ENCODE data around the gene SLC4A8. TPM values are rescaled to one million over a fixed set of nuclear protein-coding genes. Genes with fewer than 3 reads are reported as not detected.

SLC4A8 gene
- polyA plus RNA-seq, 2 of the 4 experiments (the other 2 are of a cell fraction): 1.1 to 2.3 TPM

GRCh38 chr12:51392556-51393237 is 31.9 kb upstream of the SLC4A8 start:
- FAIRE-seq (no peak), DNase-seq (ENCODE audit: low read depth in 1 of 2, low spot score in 1 of 2) (no peak), ATAC-seq (no peak)
- ChIA-PET CTCF (interaction anchor here (0.7 to 2.7 kb wide), 6 partner anchors 16 to 428 kb away, joined by 3 to 19 read pairs (median 5); no protein-coding TSS in a partner anchor), POLR2A (no interaction called here)
- 95% methylated on average over 21 of the region's 22 CpGs for WGBS (ENCODE audit: missing lambda C conversion rate)
- H3K9me3 ChIP-seq: no peaks in the 10 kb centered on the region
- no peak overlapping the region for H3K4me2 ChIP-seq
- no peak overlapping the region for H3K4me3 ChIP-seq
- H3K4me1 ChIP-seq: peaks cover 14% of the 10 kb centered on the region
- TF ChIP-seq HOXB13 (CRISPR knock-in tag; IDR thresholded peaks at IDR 0.05; ENCODE audit: low read depth): no peak
- TF ChIP-seq ZNF302 (CRISPR knock-in tag; IDR thresholded peaks at IDR 0.05): no peak
- TF ChIP-seq ELK1 (IDR thresholded peaks at IDR 0.05; ENCODE audit: low read depth, low read length): no peak
- no peak for TF ChIP-seq HDAC2 (IDR thresholded peaks at IDR 0.05)
- no peak for TF ChIP-seq CTCF (IDR thresholded peaks at IDR 0.05)
- TF ChIP-seq BHLHE40 (IDR thresholded peaks at IDR 0.05; ENCODE audit: low read depth, low read length): no peak
- no peak for TF ChIP-seq PBX3 (IDR thresholded peaks at IDR 0.05)
- no peak for TF ChIP-seq ATOH8 (CRISPR knock-in tag; IDR thresholded peaks at IDR 0.05; ENCODE audit: low read depth)
- no peak for TF ChIP-seq MAFK (IDR thresholded peaks at IDR 0.05; ENCODE audit: partially characterized antibody)
- no peak for TF ChIP-seq JUN (IDR thresholded peaks at IDR 0.05)
- TF ChIP-seq POLR2AphosphoS2 (conservative IDR thresholded peaks at IDR 0.05; ENCODE audit: low read length): no peak
- no peak for TF ChIP-seq KDM5A (IDR thresholded peaks at IDR 0.05)
- TF ChIP-seq CHD2 (IDR thresholded peaks at IDR 0.05; ENCODE audit: low read length, partially characterized antibody): no peak
- no peak for TF ChIP-seq NR3C1 (IDR thresholded peaks at IDR 0.05)
- H3K27ac ChIP-seq: no peak overlapping the region

GRCh38 chr12:51393676-51394545 is 30.7 kb upstream of the SLC4A8 start:
- no peak for TF ChIP-seq KDM1A (IDR thresholded peaks at IDR 0.05; ENCODE audit: low read depth)
- no peak for TF ChIP-seq EHF (CRISPR knock-in tag; IDR thresholded peaks at IDR 0.05)
- no peak for TF ChIP-seq HOXA7 (CRISPR knock-in tag; IDR thresholded peaks at IDR 0.05)
- TF ChIP-seq JUNB (IDR thresholded peaks at IDR 0.05): no peak
- TF ChIP-seq ESRRA (IDR thresholded peaks at IDR 0.05; ENCODE audit: borderline replicate concordance, low read length): no peak
- no peak for TF ChIP-seq RCOR1 (IDR thresholded peaks at IDR 0.05; ENCODE audit: low read depth, low read length)
- TF ChIP-seq NR3C1 (IDR thresholded peaks at IDR 0.05): no peak
- TF ChIP-seq RNF2 (IDR thresholded peaks at IDR 0.05; ENCODE audit: borderline replicate concordance, low read depth): no peak
- TF ChIP-seq BHLHE40 (IDR thresholded peaks at IDR 0.05; ENCODE audit: low read depth, low read length): no peak
- no peak for TF ChIP-seq HMGXB4 (CRISPR knock-in tag; IDR thresholded peaks at IDR 0.05; ENCODE audit: borderline replicate concordance)
- no peak for TF ChIP-seq FOXS1 (CRISPR knock-in tag; IDR thresholded peaks at IDR 0.05)
- no peak for TF ChIP-seq POLR2AphosphoS2 (conservative IDR thresholded peaks at IDR 0.05; ENCODE audit: low read length)
- no peak for TF ChIP-seq CHD4 (IDR thresholded peaks at IDR 0.05; ENCODE audit: borderline replicate concordance)
- no peak for TF ChIP-seq ZC3H11A (IDR thresholded peaks at IDR 0.05)
- no peak for TF ChIP-seq SREBF2 (IDR thresholded peaks at IDR 0.05)
- no peak for TF ChIP-seq POLR2A (IDR thresholded peaks at IDR 0.05; ENCODE audit: low read length)
- TF ChIP-seq EP300 (IDR thresholded peaks at IDR 0.05): no peak
- TF ChIP-seq NPAS2 (CRISPR knock-in tag; IDR thresholded peaks at IDR 0.05; ENCODE audit: borderline replicate concordance): no peak
- TF ChIP-seq CHD2 (IDR thresholded peaks at IDR 0.05; ENCODE audit: low read length, partially characterized antibody): no peak
- TF ChIP-seq CBX8 (IDR thresholded peaks at IDR 0.05): no peak
- peaks cover 5% of the 10 kb centered on the region; the same call in 2 of the 3 replicates for H3K4me1 ChIP-seq
- DNase-seq (ENCODE audit: low read depth in 1 of 2, low spot score in 1 of 2) (no peak), FAIRE-seq (no peak), ATAC-seq (no peak)
- H3K4me2 ChIP-seq: no peak overlapping the region
- no peak overlapping the region for H3K4me3 ChIP-seq
- 84% methylated on average over 14 of the region's 14 CpGs for WGBS (ENCODE audit: missing lambda C conversion rate)
- ChIA-PET POLR2A (no interaction called here), CTCF (interaction anchor here (1.5 to 2.7 kb wide), 3 partner anchors 27 to 53 kb away, joined by 3 to 19 read pairs (median 10); no protein-coding TSS in a partner anchor)
- H3K9me3 ChIP-seq: no peaks in the 10 kb centered on the region
- H3K27ac ChIP-seq: no peak overlapping the region
